Activated effector memory CD4-positive, alpha-beta T cell treated with Interleukin-2 at 50 U/mL for 16 hours (primary cell): ENCODE data around the gene RAB35.

ENCODE experiments used
- DNase-seq: peaks from one replicate; pipeline ENCODE4 v3.0.0-alpha.2; 2020

The RAB35 gene

GRCh38 chr12:120116441-120116791 lies at the start of gene RAB35:
Gene RAB35, minus strand, starts transcription at chr12:120116753. Its CDS starts 103 bp downstream, at chr12:120116650.
- DNase-seq: no peak

GRCh38 chr12:120164293-120164692 lies 47.7 kb upstream of the RAB35 start:
- DNase-seq: no peak

GRCh38 chr12:120162763-120163162 lies 46.2 kb upstream of the RAB35 start:
- DNase-seq: no peak

GRCh38 chr12:120161852-120162251 lies 45.3 kb upstream of the RAB35 start:
- no peak for DNase-seq

GRCh38 chr12:120159509-120160237 lies 43.1 kb upstream of the RAB35 start:
- no peak for DNase-seq

- no peak for DNase-seq
Observed at GRCh38 chr12:120158351-120158750, 41.8 kb upstream of the RAB35 start.

- no peak for DNase-seq
Observed at GRCh38 chr12:120157678-120158077, 41.1 kb upstream of the RAB35 start.

GRCh38 chr12:120156315-120157259 lies 40.0 kb upstream of the RAB35 start:
- DNase-seq: no peak

GRCh38 chr12:120155072-120155471 lies 38.5 kb upstream of the RAB35 start:
- DNase-seq: no peak

- DNase-seq: no peak
Observed at GRCh38 chr12:120150919-120151525, 34.5 kb upstream of the RAB35 start.

- no peak for DNase-seq
Observed at GRCh38 chr12:120148011-120148410, 31.5 kb upstream of the RAB35 start.

- no peak for DNase-seq
Observed at GRCh38 chr12:120145164-120145563, 28.6 kb upstream of the RAB35 start.

GRCh38 chr12:120144215-120144614 lies 27.7 kb upstream of the RAB35 start:
- DNase-seq: no peak

GRCh38 chr12:120142231-120142877 lies 25.8 kb upstream of the RAB35 start:
- no peak for DNase-seq

GRCh38 chr12:120141336-120141735 lies 24.8 kb upstream of the RAB35 start:
- DNase-seq: no peak

GRCh38 chr12:120140603-120141002 lies 24.1 kb upstream of the RAB35 start:
- DNase-seq: no peak

GRCh38 chr12:120139958-120140357 lies 23.4 kb upstream of the RAB35 start:
- DNase-seq: no peak

GRCh38 chr12:120138366-120138765 lies 21.8 kb upstream of the RAB35 start:
- no peak for DNase-seq

- no peak for DNase-seq
Observed at GRCh38 chr12:120137833-120138232, 21.3 kb upstream of the RAB35 start.

- DNase-seq: no peak
Observed at GRCh38 chr12:120136093-120136770, 19.7 kb upstream of the RAB35 start.

- DNase-seq: no peak
Observed at GRCh38 chr12:120134307-120134980, 17.9 kb upstream of the RAB35 start.

- DNase-seq: no peak
Observed at GRCh38 chr12:120132863-120133385, 16.4 kb upstream of the RAB35 start.
